ENCODE measurements around the gene CAP2. TPM values are rescaled to one million over a fixed set of nuclear protein-coding genes. Genes with fewer than 3 reads are reported as not detected.

The CAP2 gene
- total RNA-seq, 2 experiments from 2014 or later = not detected

GRCh38 chr6:17470938-17471327 is 77.5 kb downstream of the CAP2 start:
- CTCF ChIA-PET = no interaction called here
- DNase-seq (no peak), ATAC-seq (no peak)
- POLR2A ChIA-PET = no interaction called here
- H3K4me1 Mint-ChIP-seq (ENCODE audit: low read depth) = no peaks in the 10 kb centered on the region
- H3K27ac Mint-ChIP-seq = no peak overlapping the region
- intact Hi-C loops (cut with micrococcal nuclease) = no loop called here
- H3K36me3 Mint-ChIP-seq (ENCODE audit: low read depth) = no peaks in the 10 kb centered on the region
- TF ChIP-seq CTCF (IDR thresholded peaks at IDR 0.05) = no peak
- no peak overlapping the region for H3K4me3 Mint-ChIP-seq
- H3K27me3 Mint-ChIP-seq = peaks cover 5% of the 10 kb centered on the region
- no peaks in the 10 kb centered on the region for H3K9me3 Mint-ChIP-seq

GRCh38 chr6:17472653-17473183 is 79.3 kb downstream of the CAP2 start:
- POLR2A ChIA-PET = no interaction called here
- CTCF ChIA-PET = no interaction called here
- Mint-ChIP-seq H3K4me1 (ENCODE audit: low read depth) (no peaks in the 10 kb centered on the region), H3K4me3 (no peak overlapping the region), H3K27me3 (peaks cover 10% of the 10 kb centered on the region), H3K9me3 (no peaks in the 10 kb centered on the region), H3K27ac (no peak overlapping the region), H3K36me3 (ENCODE audit: low read depth) (no peaks in the 10 kb centered on the region)
- ATAC-seq = no peak
- TF ChIP-seq CTCF (IDR thresholded peaks at IDR 0.05) = no peak
- DNase-seq = no peak
- intact Hi-C loops (cut with micrococcal nuclease) = no loop called here

DNA sequence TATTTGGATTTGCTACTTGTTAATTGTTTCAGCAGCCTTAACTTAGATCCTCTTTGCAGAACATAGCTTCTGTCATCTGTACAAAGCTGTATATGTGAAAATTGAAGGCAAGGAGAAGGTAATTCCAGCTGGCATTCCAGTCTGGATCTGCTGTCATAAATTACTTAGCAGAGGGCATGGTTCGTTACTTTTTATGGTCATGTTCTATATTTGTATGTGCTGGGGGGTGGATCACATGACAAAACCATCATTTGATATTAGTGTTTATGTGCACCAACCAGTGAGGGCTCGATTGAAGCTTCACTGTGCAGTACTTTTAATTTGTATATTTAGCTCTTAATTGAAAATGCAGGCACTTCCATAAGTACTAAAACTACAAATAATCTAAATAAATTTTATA is 80.2 kb downstream of the CAP2 start:
- no peak for TF ChIP-seq CTCF (IDR thresholded peaks at IDR 0.05)
- H3K27ac Mint-ChIP-seq = no peak overlapping the region
- peaks cover 10% of the 10 kb centered on the region for H3K27me3 Mint-ChIP-seq
- ATAC-seq (no peak), DNase-seq (no peak)
- ChIA-PET CTCF (no interaction called here), POLR2A (no interaction called here)
- H3K36me3 Mint-ChIP-seq (ENCODE audit: low read depth) = no peaks in the 10 kb centered on the region
- intact Hi-C loops (cut with micrococcal nuclease) = no loop called here
- H3K4me1 Mint-ChIP-seq (ENCODE audit: low read depth) = no peaks in the 10 kb centered on the region
- no peaks in the 10 kb centered on the region for H3K9me3 Mint-ChIP-seq
- H3K4me3 Mint-ChIP-seq = no peak overlapping the region

- ATAC-seq = no peak
- Mint-ChIP-seq H3K4me1 (ENCODE audit: low read depth) (no peaks in the 10 kb centered on the region), H3K27me3 (peaks cover 10% of the 10 kb centered on the region), H3K9me3 (no peaks in the 10 kb centered on the region), H3K27ac (no peak overlapping the region), H3K4me3 (no peak overlapping the region), H3K36me3 (ENCODE audit: low read depth) (no peaks in the 10 kb centered on the region)
- ChIA-PET POLR2A (no interaction called here), CTCF (no interaction called here)
- intact Hi-C loops (cut with micrococcal nuclease) = no loop called here
- DNase-seq = no peak
- no peak for TF ChIP-seq CTCF (IDR thresholded peaks at IDR 0.05)
These were observed 80.9 kb downstream of the CAP2 start for GRCh38 chr6:17474289-17474688.

- Mint-ChIP-seq H3K36me3 (ENCODE audit: low read depth) (no peaks in the 10 kb centered on the region), H3K4me1 (ENCODE audit: low read depth) (no peaks in the 10 kb centered on the region), H3K9me3 (no peaks in the 10 kb centered on the region), H3K27ac (no peak overlapping the region), H3K4me3 (no peak overlapping the region), H3K27me3 (peaks cover 10% of the 10 kb centered on the region)
- ATAC-seq (no peak), DNase-seq (no peak)
- ChIA-PET POLR2A (no interaction called here), CTCF (no interaction called here)
- intact Hi-C loops (cut with micrococcal nuclease) = no loop called here
- TF ChIP-seq CTCF (IDR thresholded peaks at IDR 0.05) = no peak
These were observed 82.3 kb downstream of the CAP2 start for GRCh38 chr6:17475606-17476244.
